HG03520 (cell line): ENCODE results near the gene MAGI2.
"Not testable (repeated sequence)": the region's sequence is repeated elsewhere in the genome, so short reads cannot be mapped to it uniquely, and the experiment has no call there.

Experiments
- ATAC-seq: cut with Tn5 transposase; IDR thresholded peaks from one replicate; pipeline ENCODE4 v1.9.1; 2021; ENCODE audit warnings: mild to moderate bottlenecking, moderate library complexity; ENCODE audit not compliant: unreplicated experiment

MAGI2 gene

GRCh38 chr7:78587443-78588044, 865.9 kb downstream of the MAGI2 start:
- ATAC-seq: no peak

GRCh38 chr7:78585980-78586379, 867.5 kb downstream of the MAGI2 start:
- no peak for ATAC-seq

- ATAC-seq: no peak
These were observed 874.8 kb downstream of the MAGI2 start for GRCh38 chr7:78578686-78579085.

GRCh38 chr7:78577174-78577952, 876.1 kb downstream of the MAGI2 start:
- ATAC-seq: not testable (repeated sequence)

- no peak for ATAC-seq
These were observed 877.2 kb downstream of the MAGI2 start for GRCh38 chr7:78576236-78576635.

GRCh38 chr7:78571292-78571691, 882.2 kb downstream of the MAGI2 start:
- ATAC-seq: no peak

- ATAC-seq: no peak
These were observed 884.8 kb downstream of the MAGI2 start for GRCh38 chr7:78568690-78569089.

GRCh38 chr7:78567836-78568235, 885.6 kb downstream of the MAGI2 start:
- no peak for ATAC-seq

- no peak for ATAC-seq
These were observed 887.7 kb downstream of the MAGI2 start for GRCh38 chr7:78565784-78566183.

- no peak for ATAC-seq
These were observed 890.3 kb downstream of the MAGI2 start for GRCh38 chr7:78563191-78563590.

- no peak for ATAC-seq
These were observed 891.3 kb downstream of the MAGI2 start for GRCh38 chr7:78562191-78562590.

- no peak for ATAC-seq
These were observed 894.9 kb downstream of the MAGI2 start for GRCh38 chr7:78558566-78558965.

GRCh38 chr7:78543976-78544375, 909.5 kb downstream of the MAGI2 start:
- no peak for ATAC-seq

- ATAC-seq: no peak
These were observed 910.5 kb downstream of the MAGI2 start for GRCh38 chr7:78542981-78543380.

GRCh38 chr7:78542541-78542940, 910.9 kb downstream of the MAGI2 start:
- no peak for ATAC-seq

GRCh38 chr7:78539825-78540224, 913.6 kb downstream of the MAGI2 start:
- no peak for ATAC-seq

- no peak for ATAC-seq
These were observed 917.8 kb downstream of the MAGI2 start for GRCh38 chr7:78535655-78536054.

GRCh38 chr7:78530351-78530750, 923.1 kb downstream of the MAGI2 start:
- no peak for ATAC-seq

GRCh38 chr7:78529392-78529791, 924.1 kb downstream of the MAGI2 start:
- ATAC-seq: no peak

- ATAC-seq: no peak
These were observed 924.5 kb downstream of the MAGI2 start for GRCh38 chr7:78528964-78529363.

- ATAC-seq: no peak
These were observed 929.5 kb downstream of the MAGI2 start for GRCh38 chr7:78523930-78524329.

GRCh38 chr7:78521961-78522360, 931.5 kb downstream of the MAGI2 start:
- no peak for ATAC-seq

- no peak for ATAC-seq
These were observed 937.0 kb downstream of the MAGI2 start for GRCh38 chr7:78516450-78516849.
